ENCODE data around the gene DKKL1.
A peak's percentile ranks its signal among the peaks of the same experiment; 100 is the strongest.

Gene DKKL1

GRCh38 chr19:49359851-49360820 is 3.5 kb upstream of the DKKL1 start:
- peaks cover 17% of the 10 kb centered on the region for H3K27me3 ChIP-seq
- no peaks in the 10 kb centered on the region for H3K9me3 ChIP-seq
- H3K4me3 ChIP-seq (ENCODE audit: low read depth, low read length): no peak overlapping the region
- no peaks in the 10 kb centered on the region for H3K4me1 ChIP-seq
- TF ChIP-seq CTCF (IDR thresholded peaks at IDR 0.05; ENCODE audit: low read depth, low read length): no peak
- no peaks in the 10 kb centered on the region for H3K36me3 ChIP-seq
- DNase-seq: no peak

GRCh38 chr19:49361438-49362047 is 2.1 kb upstream of the DKKL1 start:
- Histone ChIP-seq H3K36me3 (no peaks in the 10 kb centered on the region), H3K4me1 (no peaks in the 10 kb centered on the region), H3K4me3 (ENCODE audit: low read depth, low read length) (peak overlapping the region; percentile 55), H3K9me3 (no peaks in the 10 kb centered on the region), H3K27me3 (peaks cover 17% of the 10 kb centered on the region)
- peak; percentile 67 for DNase-seq
- no peak for TF ChIP-seq CTCF (IDR thresholded peaks at IDR 0.05; ENCODE audit: low read depth, low read length)

- peaks cover 17% of the 10 kb centered on the region for H3K27me3 ChIP-seq
- DNase-seq: peak; percentile 51
- H3K9me3 ChIP-seq: no peaks in the 10 kb centered on the region
- no peak for TF ChIP-seq CTCF (IDR thresholded peaks at IDR 0.05; ENCODE audit: low read depth, low read length)
- no peaks in the 10 kb centered on the region for H3K4me1 ChIP-seq
- peak within 1 kb of the TSS; percentile 55 for H3K4me3 ChIP-seq (ENCODE audit: low read depth, low read length)
- H3K36me3 ChIP-seq: no peaks in the 10 kb centered on the region
Observed at GRCh38 chr19:49362048-49362928, 1.4 kb upstream of the DKKL1 start, which contains the start of gene TEAD2. Gene TEAD2, minus strand, starts transcription at chr19:49362416. Its CDS starts 2,341 bp downstream, at chr19:49360075.

- Histone ChIP-seq H3K9me3 (no peaks in the 10 kb centered on the region), H3K4me3 (ENCODE audit: low read depth, low read length) (peak overlapping the region; percentile 55), H3K4me1 (no peaks in the 10 kb centered on the region), H3K36me3 (no peaks in the 10 kb centered on the region), H3K27me3 (peaks cover 17% of the 10 kb centered on the region)
- TF ChIP-seq CTCF (IDR thresholded peaks at IDR 0.05; ENCODE audit: low read depth, low read length): no peak
- DNase-seq: no peak
Observed at GRCh38 chr19:49362929-49363267, 779 bp upstream of the DKKL1 start.

- Histone ChIP-seq H3K4me3 (ENCODE audit: low read depth, low read length) (peak overlapping the region; percentile 41), H3K9me3 (peaks cover 2% of the 10 kb centered on the region; the same call in 1 of the 2 replicates), H3K4me1 (no peaks in the 10 kb centered on the region), H3K36me3 (no peaks in the 10 kb centered on the region), H3K27me3 (peaks cover 17% of the 10 kb centered on the region)
- no peak for DNase-seq
- no peak for TF ChIP-seq CTCF (IDR thresholded peaks at IDR 0.05; ENCODE audit: low read depth, low read length)
Observed at GRCh38 chr19:49364083-49364737, 533 bp downstream of the DKKL1 start.

Measured in BE2C (cell line).